ENCODE results near the gene NAV3. TPM values are rescaled to one million over a fixed set of nuclear protein-coding genes. Genes with fewer than 3 reads are reported as not detected.

Gene NAV3
- polyA plus RNA-seq, 1 of the 3 experiments (the other 2 are of a cell fraction), result 10.5 TPM

DNA sequence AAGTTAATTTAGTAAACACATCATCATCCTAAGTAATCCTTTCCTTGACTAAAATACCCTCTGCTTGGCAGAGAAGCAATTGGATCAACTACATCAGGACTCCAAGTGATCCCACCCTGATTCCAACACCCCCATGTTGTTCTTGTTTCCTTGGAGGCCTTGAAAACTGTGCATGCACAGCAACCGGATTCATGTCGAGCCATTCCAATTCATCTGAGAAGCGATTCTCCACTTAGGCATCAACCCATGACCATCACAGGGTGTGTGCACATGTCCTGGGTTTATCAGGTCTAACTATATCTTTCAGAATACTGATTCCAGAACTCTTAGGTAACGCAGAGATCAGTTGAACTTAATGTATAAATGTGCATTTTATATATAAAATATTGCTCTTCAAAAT lies 163.0 kb downstream of the NAV3 start (continued):
- TF ChIP-seq FOSL2 (IDR thresholded peaks at IDR 0.05; ENCODE audit: borderline replicate concordance, low read depth) (no peak), POLR2AphosphoS5 (IDR thresholded peaks at IDR 0.05; ENCODE audit: low read depth, low read length) (no peak), FOXM1 (IDR thresholded peaks at IDR 0.05; ENCODE audit: low read depth) (no peak), TCF12 (IDR thresholded peaks at IDR 0.05) (no peak), JUND (IDR thresholded peaks at IDR 0.05) (no peak), YY1 (IDR thresholded peaks at IDR 0.05; ENCODE audit: low read depth) (no peak)
- TF ChIP-seq, protein P1, sequence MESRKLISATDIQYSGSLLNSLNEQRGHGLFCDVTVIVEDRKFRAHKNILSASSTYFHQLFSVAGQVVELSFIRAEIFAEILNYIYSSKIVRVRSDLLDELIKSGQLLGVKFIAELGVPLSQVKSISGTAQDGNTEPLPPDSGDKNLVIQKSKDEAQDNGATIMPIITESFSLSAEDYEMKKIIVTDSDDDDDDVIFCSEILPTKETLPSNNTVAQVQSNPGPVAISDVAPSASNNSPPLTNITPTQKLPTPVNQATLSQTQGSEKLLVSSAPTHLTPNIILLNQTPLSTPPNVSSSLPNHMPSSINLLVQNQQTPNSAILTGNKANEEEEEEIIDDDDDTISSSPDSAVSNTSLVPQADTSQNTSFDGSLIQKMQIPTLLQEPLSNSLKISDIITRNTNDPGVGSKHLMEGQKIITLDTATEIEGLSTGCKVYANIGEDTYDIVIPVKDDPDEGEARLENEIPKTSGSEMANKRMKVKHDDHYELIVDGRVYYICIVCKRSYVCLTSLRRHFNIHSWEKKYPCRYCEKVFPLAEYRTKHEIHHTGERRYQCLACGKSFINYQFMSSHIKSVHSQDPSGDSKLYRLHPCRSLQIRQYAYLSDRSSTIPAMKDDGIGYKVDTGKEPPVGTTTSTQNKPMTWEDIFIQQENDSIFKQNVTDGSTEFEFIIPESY (IDR thresholded peaks at IDR 0.05; ENCODE audit: borderline replicate concordance, low read depth), result no peak

DNA sequence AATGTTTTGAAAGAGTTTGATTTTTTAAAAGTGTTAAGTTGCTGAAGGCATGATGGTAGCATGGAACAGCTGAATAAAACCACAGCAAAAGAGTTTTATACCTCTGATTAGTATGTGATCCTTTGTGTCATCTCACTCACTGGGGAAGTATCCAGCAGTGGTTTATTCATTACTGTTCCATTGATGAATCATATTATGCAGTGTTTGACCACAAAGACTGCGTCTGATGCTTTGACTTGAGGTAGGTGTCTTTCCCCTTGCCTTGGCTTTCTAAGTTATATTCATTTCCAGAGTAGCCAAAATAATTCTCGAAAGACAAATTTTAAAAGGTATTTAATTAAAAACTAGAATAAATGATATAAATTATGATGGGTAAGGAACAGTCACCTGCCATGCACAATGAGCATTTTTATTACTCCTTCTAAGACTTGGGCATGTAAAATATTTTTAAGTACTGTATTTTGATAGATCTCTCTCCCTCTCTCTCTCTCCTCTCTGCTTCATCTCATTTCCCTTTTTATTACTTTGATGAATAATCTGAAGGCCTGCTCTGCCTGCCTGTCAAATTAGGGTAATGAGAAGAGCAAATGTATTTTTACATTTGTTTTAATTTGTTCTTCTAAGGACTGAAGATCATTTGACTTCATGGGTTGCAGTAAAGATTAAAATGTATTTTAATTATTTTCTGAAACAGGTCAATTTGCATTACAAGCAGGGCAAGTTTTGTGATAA lies 164.9 kb downstream of the NAV3 start:
- Histone ChIP-seq H3K4me2 (no peak overlapping the region), H4K20me1 (ENCODE audit: insufficient read depth) (no peaks in the 10 kb centered on the region), H3K9me2 (no peaks in the 10 kb centered on the region), H2AFZ (ENCODE audit: low read depth) (no peak overlapping the region), H3F3A (replicated peaks; ENCODE audit: insufficient read depth) (peaks cover 33% of the 10 kb centered on the region), H3K36me3 (replicated peaks in 1 of 2; ENCODE audit: control insufficient read depth in 1 of 2, insufficient read depth in 2 of 2, low read length in 1 of 2) (peaks cover 0 to 18% of the 10 kb centered on the region in 2 experiments), H3K27me3 (ENCODE audit: insufficient read depth) (no peaks in the 10 kb centered on the region), H3K9me3 (peaks cover 1% of the 10 kb centered on the region; the same call in 1 of the 2 replicates), H3K4me1 (ENCODE audit: control insufficient read depth in 1 of 2, insufficient read depth in 2 of 2, low read depth in 1 of 2, low read length in 1 of 2) (peaks cover 0 to 19% of the 10 kb centered on the region in 2 experiments; a peak in 1 of 4 replicates), H3K79me2 (ENCODE audit: insufficient read depth) (peaks cover 11% of the 10 kb centered on the region), H3K27ac (ENCODE audit: low read depth in 2 of 2, low read length in 1 of 2) (peak overlapping the region in 1 of 2 experiments; percentile 16; a peak in 3 of 4 replicates), H3K4me3 (ENCODE audit: low read depth in 2 of 2, low read length in 1 of 2) (no peak overlapping the region), H3K9ac (no peak overlapping the region)
- POLR2A ChIA-PET, result no interaction called here
- no peak for DNase-seq
- CTCF ChIA-PET, result no interaction called here
- WGBS (ENCODE audit: low lambda C conversion rate), result 40% methylated on average over 2 of the region's 2 CpGs
- TF ChIP-seq JUND (IDR thresholded peaks at IDR 0.05), result peak; percentile 59; the same call in 1 of the 2 replicates
- TF ChIP-seq, protein P2, sequence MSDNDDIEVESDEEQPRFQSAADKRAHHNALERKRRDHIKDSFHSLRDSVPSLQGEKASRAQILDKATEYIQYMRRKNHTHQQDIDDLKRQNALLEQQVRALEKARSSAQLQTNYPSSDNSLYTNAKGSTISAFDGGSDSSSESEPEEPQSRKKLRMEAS (IDR thresholded peaks at IDR 0.05; ENCODE audit: low read depth), result no peak
- no peak for TF ChIP-seq CHD2 (IDR thresholded peaks at IDR 0.05; ENCODE audit: low read length, partially characterized antibody)
- TF ChIP-seq, protein P3, sequence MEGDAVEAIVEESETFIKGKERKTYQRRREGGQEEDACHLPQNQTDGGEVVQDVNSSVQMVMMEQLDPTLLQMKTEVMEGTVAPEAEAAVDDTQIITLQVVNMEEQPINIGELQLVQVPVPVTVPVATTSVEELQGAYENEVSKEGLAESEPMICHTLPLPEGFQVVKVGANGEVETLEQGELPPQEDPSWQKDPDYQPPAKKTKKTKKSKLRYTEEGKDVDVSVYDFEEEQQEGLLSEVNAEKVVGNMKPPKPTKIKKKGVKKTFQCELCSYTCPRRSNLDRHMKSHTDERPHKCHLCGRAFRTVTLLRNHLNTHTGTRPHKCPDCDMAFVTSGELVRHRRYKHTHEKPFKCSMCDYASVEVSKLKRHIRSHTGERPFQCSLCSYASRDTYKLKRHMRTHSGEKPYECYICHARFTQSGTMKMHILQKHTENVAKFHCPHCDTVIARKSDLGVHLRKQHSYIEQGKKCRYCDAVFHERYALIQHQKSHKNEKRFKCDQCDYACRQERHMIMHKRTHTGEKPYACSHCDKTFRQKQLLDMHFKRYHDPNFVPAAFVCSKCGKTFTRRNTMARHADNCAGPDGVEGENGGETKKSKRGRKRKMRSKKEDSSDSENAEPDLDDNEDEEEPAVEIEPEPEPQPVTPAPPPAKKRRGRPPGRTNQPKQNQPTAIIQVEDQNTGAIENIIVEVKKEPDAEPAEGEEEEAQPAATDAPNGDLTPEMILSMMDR (IDR thresholded peaks at IDR 0.05), result no peak
- TF ChIP-seq SIN3A (IDR thresholded peaks at IDR 0.05; ENCODE audit: borderline replicate concordance, low read depth, low read length), result no peak
- no peak for TF ChIP-seq GATA2 (CRISPR knock-in tag; IDR thresholded peaks at IDR 0.05)
- TF ChIP-seq YY1 (IDR thresholded peaks at IDR 0.05; ENCODE audit: low read depth), result no peak
- TF ChIP-seq TEAD4 (IDR thresholded peaks at IDR 0.05; ENCODE audit: borderline replicate concordance, insufficient read depth), result 0 out of 2 replicates have a peak, but pooled peaks have one; percentile 40
- TF ChIP-seq, protein P4, sequence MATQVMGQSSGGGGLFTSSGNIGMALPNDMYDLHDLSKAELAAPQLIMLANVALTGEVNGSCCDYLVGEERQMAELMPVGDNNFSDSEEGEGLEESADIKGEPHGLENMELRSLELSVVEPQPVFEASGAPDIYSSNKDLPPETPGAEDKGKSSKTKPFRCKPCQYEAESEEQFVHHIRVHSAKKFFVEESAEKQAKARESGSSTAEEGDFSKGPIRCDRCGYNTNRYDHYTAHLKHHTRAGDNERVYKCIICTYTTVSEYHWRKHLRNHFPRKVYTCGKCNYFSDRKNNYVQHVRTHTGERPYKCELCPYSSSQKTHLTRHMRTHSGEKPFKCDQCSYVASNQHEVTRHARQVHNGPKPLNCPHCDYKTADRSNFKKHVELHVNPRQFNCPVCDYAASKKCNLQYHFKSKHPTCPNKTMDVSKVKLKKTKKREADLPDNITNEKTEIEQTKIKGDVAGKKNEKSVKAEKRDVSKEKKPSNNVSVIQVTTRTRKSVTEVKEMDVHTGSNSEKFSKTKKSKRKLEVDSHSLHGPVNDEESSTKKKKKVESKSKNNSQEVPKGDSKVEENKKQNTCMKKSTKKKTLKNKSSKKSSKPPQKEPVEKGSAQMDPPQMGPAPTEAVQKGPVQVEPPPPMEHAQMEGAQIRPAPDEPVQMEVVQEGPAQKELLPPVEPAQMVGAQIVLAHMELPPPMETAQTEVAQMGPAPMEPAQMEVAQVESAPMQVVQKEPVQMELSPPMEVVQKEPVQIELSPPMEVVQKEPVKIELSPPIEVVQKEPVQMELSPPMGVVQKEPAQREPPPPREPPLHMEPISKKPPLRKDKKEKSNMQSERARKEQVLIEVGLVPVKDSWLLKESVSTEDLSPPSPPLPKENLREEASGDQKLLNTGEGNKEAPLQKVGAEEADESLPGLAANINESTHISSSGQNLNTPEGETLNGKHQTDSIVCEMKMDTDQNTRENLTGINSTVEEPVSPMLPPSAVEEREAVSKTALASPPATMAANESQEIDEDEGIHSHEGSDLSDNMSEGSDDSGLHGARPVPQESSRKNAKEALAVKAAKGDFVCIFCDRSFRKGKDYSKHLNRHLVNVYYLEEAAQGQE (IDR thresholded peaks at IDR 0.05; ENCODE audit: low read depth, low read length), result no peak
- TF ChIP-seq POLR2AphosphoS5 (IDR thresholded peaks at IDR 0.05; ENCODE audit: low read depth, low read length), result no peak
- TF ChIP-seq RXRA (IDR thresholded peaks at IDR 0.05; ENCODE audit: borderline replicate concordance, low read depth), result no peak
- TF ChIP-seq EZH2phosphoT487 (IDR thresholded peaks at IDR 0.05; ENCODE audit: borderline replicate concordance, low read depth), result no peak
- no peak for TF ChIP-seq TAF1 (IDR thresholded peaks at IDR 0.05; ENCODE audit: borderline replicate concordance, low read depth, low read length)
- TF ChIP-seq, protein P1 (IDR thresholded peaks at IDR 0.05; ENCODE audit: borderline replicate concordance, low read depth), result no peak
- no peak for TF ChIP-seq SMC3 (IDR thresholded peaks at IDR 0.05; ENCODE audit: low read depth, low read length)
